Keratinocyte (primary cell): ENCODE data around the gene LATS2.

Experiments
- EZH2 ChIP-seq: IDR thresholded peaks from one replicate; pipeline ENCODE4 v1.6.1; 2012; ENCODE audit warnings: inconsistent platforms, mild to moderate bottlenecking, low read length, moderate library complexity
- TF ChIP-seq, protein P1 (sequence below), 3 experiments: IDR thresholded peaks in 1 of 3; conservative IDR thresholded peaks in 1 of 3; optimal IDR thresholded peaks in 1 of 3; 2 replicates in 2 of 3; 3 replicates in 1 of 3; pipeline versions ENCODE3 to v1.5.1; 2011; ENCODE audit warnings: low read length in 3 of 3, mild to moderate bottlenecking in 3 of 3, moderate library complexity in 2 of 3, control low read depth in 1 of 3, inconsistent platforms in 1 of 3; ENCODE audit not compliant: insufficient read depth in 2 of 3; ENCODE audit errors: extremely low read depth in 1 of 3

DNA sequence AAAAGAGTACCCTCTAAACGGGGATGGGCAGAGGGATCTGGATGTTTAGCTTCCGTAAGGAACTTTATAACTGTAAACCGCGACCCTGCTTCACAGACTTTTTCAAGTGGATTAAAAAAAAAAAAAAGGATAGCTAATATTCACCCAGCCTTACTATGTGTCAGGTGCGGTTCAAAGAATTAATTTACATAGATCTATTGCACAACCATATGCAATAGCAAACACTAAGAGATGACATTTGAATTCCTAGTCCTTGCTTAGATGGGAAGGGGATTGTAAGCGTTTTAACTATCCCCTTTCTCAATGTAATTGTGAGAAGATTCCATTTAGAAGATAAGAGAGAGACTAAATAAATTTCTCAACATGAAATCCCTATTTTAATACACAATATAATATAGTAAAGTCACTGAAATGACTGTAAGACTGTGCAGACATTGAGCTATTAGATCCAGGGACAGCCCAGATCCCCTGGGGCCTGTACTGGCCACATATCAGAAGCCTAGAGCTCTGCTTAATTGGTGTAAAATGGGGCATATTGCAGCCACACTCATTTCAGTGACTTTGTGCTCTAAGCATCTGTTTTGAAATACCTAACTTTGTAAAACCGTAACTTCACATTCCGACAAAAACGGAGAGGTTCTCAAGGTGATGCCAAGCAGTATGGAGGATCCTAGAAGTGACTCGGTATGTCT lies 13.6 kb downstream of the LATS2 start:
- TF ChIP-seq, protein P1, sequence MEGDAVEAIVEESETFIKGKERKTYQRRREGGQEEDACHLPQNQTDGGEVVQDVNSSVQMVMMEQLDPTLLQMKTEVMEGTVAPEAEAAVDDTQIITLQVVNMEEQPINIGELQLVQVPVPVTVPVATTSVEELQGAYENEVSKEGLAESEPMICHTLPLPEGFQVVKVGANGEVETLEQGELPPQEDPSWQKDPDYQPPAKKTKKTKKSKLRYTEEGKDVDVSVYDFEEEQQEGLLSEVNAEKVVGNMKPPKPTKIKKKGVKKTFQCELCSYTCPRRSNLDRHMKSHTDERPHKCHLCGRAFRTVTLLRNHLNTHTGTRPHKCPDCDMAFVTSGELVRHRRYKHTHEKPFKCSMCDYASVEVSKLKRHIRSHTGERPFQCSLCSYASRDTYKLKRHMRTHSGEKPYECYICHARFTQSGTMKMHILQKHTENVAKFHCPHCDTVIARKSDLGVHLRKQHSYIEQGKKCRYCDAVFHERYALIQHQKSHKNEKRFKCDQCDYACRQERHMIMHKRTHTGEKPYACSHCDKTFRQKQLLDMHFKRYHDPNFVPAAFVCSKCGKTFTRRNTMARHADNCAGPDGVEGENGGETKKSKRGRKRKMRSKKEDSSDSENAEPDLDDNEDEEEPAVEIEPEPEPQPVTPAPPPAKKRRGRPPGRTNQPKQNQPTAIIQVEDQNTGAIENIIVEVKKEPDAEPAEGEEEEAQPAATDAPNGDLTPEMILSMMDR (optimal IDR thresholded peaks at IDR 0.05 in 1 of 3, IDR thresholded peaks at IDR 0.05 in 1 of 3, conservative IDR thresholded peaks at IDR 0.05 in 1 of 3; ENCODE audit: extremely low read depth in 1 of 3, insufficient read depth in 2 of 3, low read length in 3 of 3) = no peak
- TF ChIP-seq EZH2 = no peak
